GM12892 (cell line): ENCODE data around the gene USP34.
"Not testable (repeated sequence)": the region's sequence is repeated elsewhere in the genome, so short reads cannot be mapped to it uniquely, and the experiment has no call there.

ENCODE experiments used
- DNase-seq: peaks from one replicate; pipeline ENCODE4 v3.0.0; 2011; ENCODE audit not compliant: insufficient read length
- FAIRE-seq: peaks from 2 replicates; lab custom pipeline; 2011; peaks lifted over from hg19 to GRCh38; lab: Jason Lieb, UNC
- POLR2A ChIP-seq: IDR thresholded peaks from 2 replicates; pipeline ENCODE4 v1.6.1; 2011; ENCODE audit warnings: low read depth, low read length, control low read depth
- POLR2AphosphoS5 ChIP-seq: IDR thresholded peaks from 2 replicates; pipeline ENCODE4 v1.6.1; 2011; ENCODE audit warnings: low read depth, low read length, control low read depth
- TAF1 ChIP-seq: IDR thresholded peaks from 2 replicates; pipeline ENCODE4 v1.6.1; 2011; ENCODE audit warnings: low read depth, mild to moderate bottlenecking, control low read depth, low read length, borderline replicate concordance

Gene USP34

GRCh38 chr2:61414674-61415073 lies 56.2 kb downstream of the USP34 start:
- FAIRE-seq, result no peak
- no peak for TF ChIP-seq POLR2A
- no peak for TF ChIP-seq TAF1
- TF ChIP-seq POLR2AphosphoS5, result no peak
- no peak for DNase-seq

GRCh38 chr2:61411109-61411508 lies 59.8 kb downstream of the USP34 start:
- TF ChIP-seq TAF1 (no peak), POLR2AphosphoS5 (no peak), POLR2A (no peak)
- no peak for FAIRE-seq

GRCh38 chr2:61410185-61410584 lies 60.7 kb downstream of the USP34 start:
- TF ChIP-seq POLR2AphosphoS5 (no peak), TAF1 (no peak), POLR2A (no peak)
- FAIRE-seq, result no peak
- no peak for DNase-seq

More at GRCh38 chr2:61411109-61411508, 59.8 kb downstream of the USP34 start:
- DNase-seq, result no peak

- TF ChIP-seq TAF1, result no peak
- no peak for TF ChIP-seq POLR2A
- TF ChIP-seq POLR2AphosphoS5, result no peak
- no peak for DNase-seq
- FAIRE-seq, result no peak
Observed at GRCh38 chr2:61405813-61406212, 65.1 kb downstream of the USP34 start.

- no peak for FAIRE-seq
- no peak for DNase-seq
Observed at GRCh38 chr2:61404438-61404837, 66.4 kb downstream of the USP34 start.

GRCh38 chr2:61398413-61398812 lies 72.5 kb downstream of the USP34 start:
- TF ChIP-seq POLR2AphosphoS5 (no peak), POLR2A (no peak), TAF1 (no peak)
- FAIRE-seq, result no peak

More at GRCh38 chr2:61404438-61404837, 66.4 kb downstream of the USP34 start:
- TF ChIP-seq POLR2AphosphoS5, result no peak
- TF ChIP-seq TAF1, result no peak
- no peak for TF ChIP-seq POLR2A

GRCh38 chr2:61396005-61396404 lies 74.9 kb downstream of the USP34 start:
- FAIRE-seq (no peak), DNase-seq (no peak)
- TF ChIP-seq TAF1 (no peak), POLR2AphosphoS5 (no peak), POLR2A (no peak)

More at GRCh38 chr2:61398413-61398812, 72.5 kb downstream of the USP34 start:
- DNase-seq, result no peak

- FAIRE-seq, DNase-seq: not testable (repeated sequence)
Observed at GRCh38 chr2:61387588-61387987, 83.3 kb downstream of the USP34 start.

- not testable (repeated sequence) for DNase-seq, FAIRE-seq
Observed at GRCh38 chr2:61380882-61381197, 90.0 kb downstream of the USP34 start.

GRCh38 chr2:61380056-61380881 lies 90.6 kb downstream of the USP34 start:
- DNase-seq (no peak), FAIRE-seq (no peak)
- TF ChIP-seq POLR2A, result no peak

GRCh38 chr2:61379521-61379920 lies 91.4 kb downstream of the USP34 start:
- no peak for FAIRE-seq
- DNase-seq, result no peak
- TF ChIP-seq POLR2A (no peak), POLR2AphosphoS5 (no peak), TAF1 (no peak)

GRCh38 chr2:61378281-61378680 lies 92.6 kb downstream of the USP34 start:
- TF ChIP-seq POLR2AphosphoS5, result no peak
- no peak for DNase-seq
- FAIRE-seq, result no peak

GRCh38 chr2:61377046-61377445 lies 93.8 kb downstream of the USP34 start:
- no peak for FAIRE-seq
- TF ChIP-seq POLR2A, result no peak
- TF ChIP-seq TAF1, result no peak
- no peak for TF ChIP-seq POLR2AphosphoS5

More at GRCh38 chr2:61377046-61377445, 93.8 kb downstream of the USP34 start:
- no peak for DNase-seq
